RCC 7860 (cell line): ENCODE results near the gene OSBPL10.
"Not testable (repeated sequence)": the region's sequence is repeated elsewhere in the genome, so short reads cannot be mapped to it uniquely, and the experiment has no call there.

Experiments
- DNase-seq: peaks from one replicate; pipeline ENCODE4 v3.0.0-alpha.2; 2015; ENCODE audit warnings: low spot score
- FAIRE-seq: peaks from 2 replicates; lab custom pipeline; 2012; peaks lifted over from hg19 to GRCh38; lab: Jason Lieb, UNC

The OSBPL10 gene

DNA sequence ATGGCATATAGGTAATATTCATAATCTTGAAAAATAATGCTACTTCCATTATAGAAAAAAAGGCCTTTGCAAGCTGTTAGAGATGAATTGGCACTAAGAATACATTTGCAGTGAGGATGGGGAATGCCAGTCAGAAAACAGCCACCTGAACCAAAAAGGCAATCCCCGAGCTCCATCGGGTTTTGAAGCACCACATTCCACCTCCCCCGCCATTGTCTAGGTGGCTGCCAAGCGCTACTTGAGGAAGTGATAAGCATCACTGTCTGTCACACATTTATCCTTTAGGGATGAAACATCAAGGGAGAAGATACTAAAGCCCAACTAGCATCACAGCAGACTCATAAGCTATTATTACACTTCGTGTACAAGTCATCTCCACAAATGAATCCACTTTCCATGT, 112.8 kb downstream of the OSBPL10 start:
- DNase-seq, result no peak
- FAIRE-seq, result no peak

DNA sequence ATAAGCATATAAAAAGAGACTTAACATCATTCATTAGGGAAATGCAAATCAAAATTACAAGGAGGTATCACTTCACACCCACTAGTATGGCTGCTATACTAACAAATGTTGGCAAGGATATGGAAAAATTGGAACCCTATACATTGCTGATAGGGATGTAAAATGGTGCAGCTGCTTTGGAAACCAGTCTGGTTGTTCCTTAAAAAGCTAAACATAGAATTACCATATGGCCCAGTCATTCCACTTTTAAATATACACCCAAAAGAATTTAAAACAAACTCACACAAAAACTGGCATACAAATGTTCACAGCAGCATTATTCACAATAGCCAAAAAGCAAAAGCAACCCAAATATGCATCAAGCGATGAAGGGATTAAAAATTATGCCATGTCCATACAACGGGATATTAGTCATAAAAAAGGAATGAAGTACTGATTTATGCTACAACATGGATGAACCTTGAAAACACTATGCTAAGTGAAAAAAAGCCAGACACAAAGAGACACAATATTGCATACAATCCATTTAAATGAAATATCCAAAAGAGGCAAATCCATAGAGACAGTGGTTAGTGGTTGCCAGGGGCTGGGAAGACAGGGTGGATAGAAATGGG, 118.3 kb downstream of the OSBPL10 start:
- no peak for FAIRE-seq
- DNase-seq, result no peak

DNA sequence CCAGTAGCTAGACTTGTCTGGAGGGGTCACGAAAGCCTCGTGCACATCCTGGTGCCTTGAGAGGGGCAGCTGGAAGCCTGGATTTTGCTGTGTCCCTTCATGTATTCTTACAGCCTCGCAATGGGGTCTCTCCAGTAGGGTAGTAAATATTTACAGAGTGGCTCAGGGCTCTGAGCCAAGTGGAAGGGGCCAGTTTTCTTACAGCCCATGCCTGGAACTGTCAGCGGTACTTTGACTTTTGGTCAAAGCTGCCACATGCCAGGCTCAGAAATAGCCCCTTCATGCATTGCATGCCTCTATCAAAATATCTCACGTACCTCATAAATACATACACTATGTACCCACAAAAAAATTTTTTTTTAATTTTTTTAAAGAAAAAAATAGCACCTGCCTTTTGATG, 119.2 kb downstream of the OSBPL10 start:
- no peak for FAIRE-seq
- no peak for DNase-seq

DNA sequence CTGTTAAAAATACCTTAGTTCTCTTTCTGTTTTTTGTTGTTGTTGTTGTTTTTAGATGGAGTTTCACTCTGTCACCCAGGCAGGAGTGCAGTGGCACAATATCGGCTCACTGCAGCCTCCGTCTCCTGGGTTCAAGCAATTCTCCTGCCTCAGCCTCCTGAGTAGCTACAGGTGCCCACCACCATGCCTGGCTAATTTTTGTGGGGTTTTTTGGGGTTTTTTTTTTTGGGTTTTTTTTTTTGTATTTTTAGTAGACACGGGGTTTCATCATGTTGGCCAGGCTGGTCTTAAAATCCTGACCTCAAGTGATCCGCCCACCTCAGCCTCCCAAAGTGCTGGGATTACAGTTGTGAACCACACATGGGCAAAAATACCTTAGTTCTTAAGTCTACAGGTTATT, 120.4 kb downstream of the OSBPL10 start:
- not testable (repeated sequence) for FAIRE-seq, DNase-seq

DNA sequence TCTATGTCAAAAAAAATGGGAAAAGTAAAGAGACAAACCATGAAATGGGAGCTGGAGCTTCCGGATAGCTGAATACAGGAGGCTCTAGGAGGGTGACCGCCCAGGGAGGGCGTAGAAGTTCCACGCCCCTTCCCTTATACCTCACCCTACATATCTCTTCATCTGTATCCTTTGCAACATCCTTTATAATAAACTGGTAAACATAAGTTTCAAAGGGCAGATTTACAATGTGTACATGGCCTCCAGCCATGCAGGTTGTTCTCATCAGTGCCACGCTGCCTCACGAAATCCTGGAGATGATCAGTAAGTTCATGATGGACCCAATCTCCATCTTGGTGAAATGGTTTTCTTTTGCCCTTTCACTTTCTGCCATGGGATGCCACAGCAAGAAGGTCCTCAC, 121.8 kb downstream of the OSBPL10 start:
- DNase-seq, result no peak
- no peak for FAIRE-seq

DNA sequence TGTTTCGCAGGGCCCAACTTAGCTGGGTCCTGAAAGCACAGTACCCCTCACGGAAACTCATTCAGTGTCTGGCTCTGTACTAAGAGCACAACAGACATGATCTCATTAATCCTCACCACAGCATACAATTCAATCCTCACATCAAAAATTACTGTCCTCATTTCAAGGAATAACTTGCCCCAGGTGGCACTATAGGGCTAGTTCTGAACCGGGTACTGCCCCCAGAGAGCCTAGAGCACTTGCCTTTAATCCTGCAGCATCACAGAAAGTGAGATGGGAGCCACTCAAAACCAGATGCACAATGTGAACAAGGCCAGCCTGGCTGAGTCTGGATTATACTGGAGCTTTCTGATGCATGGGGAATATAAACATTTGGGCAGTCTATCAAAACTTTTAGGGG, 122.6 kb downstream of the OSBPL10 start:
- FAIRE-seq, result no peak
- DNase-seq, result no peak

DNA sequence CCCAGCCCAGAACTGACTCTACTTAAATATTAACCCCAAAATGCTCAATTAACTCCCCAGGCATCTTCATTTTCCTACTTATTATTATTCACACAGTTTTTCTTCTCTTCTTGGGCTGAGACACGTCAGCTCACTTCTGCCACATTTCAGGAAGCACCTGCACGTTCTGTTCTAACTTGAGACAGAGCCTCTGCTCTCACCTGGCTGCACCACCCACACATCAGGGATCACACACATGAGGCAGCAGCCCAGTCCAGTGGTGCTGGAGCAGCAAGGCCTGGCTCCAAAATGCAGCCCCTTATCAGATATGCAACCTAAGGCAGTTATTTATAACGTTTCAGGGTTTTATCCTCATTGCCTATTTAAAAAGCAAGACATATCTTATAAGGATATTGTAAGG, 127.5 kb downstream of the OSBPL10 start:
- DNase-seq (no peak), FAIRE-seq (no peak)

DNA sequence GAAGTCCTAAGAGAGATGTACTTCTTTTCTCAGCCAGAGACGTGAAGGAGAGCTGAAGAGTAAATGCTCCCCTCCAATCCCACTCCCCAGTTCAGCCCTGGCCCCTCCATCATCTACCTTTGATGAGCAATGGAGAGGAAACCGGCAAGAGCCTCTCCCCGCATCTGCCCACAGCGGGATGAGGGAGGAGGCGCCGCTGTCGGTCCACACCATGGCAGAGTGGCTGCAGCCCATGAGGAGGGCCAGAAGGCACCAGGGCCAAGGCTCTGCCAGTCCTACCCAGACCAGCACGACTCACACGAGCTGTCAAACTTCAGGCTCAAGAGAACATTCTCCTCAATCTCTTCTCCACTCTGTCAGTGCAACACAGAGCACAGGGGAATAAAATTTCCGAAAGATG, 129.8 kb downstream of the OSBPL10 start:
- FAIRE-seq, result no peak

DNA sequence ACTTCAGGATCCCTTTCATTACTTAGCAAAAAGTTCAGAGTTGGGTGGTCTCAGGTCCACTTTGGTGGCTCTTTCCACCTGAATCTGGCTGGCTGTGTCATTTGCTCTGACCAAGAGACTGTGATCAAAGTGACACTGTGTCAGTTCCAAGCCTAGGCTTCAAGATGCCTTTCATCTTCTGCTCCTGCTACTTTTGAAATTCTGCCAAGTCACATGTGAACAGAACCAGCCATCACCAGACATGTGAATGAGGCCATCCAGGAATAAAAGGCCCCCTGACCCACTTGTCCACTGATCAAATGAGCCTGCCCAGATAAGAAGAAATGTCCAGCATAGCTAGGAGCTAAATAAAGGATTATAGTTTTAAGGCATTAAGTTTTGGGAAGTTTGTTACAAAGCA, 132.2 kb downstream of the OSBPL10 start:
- no peak for DNase-seq
- FAIRE-seq, result no peak

More for the DNA sequence above, 129.8 kb downstream of the OSBPL10 start:
- no peak for DNase-seq

DNA sequence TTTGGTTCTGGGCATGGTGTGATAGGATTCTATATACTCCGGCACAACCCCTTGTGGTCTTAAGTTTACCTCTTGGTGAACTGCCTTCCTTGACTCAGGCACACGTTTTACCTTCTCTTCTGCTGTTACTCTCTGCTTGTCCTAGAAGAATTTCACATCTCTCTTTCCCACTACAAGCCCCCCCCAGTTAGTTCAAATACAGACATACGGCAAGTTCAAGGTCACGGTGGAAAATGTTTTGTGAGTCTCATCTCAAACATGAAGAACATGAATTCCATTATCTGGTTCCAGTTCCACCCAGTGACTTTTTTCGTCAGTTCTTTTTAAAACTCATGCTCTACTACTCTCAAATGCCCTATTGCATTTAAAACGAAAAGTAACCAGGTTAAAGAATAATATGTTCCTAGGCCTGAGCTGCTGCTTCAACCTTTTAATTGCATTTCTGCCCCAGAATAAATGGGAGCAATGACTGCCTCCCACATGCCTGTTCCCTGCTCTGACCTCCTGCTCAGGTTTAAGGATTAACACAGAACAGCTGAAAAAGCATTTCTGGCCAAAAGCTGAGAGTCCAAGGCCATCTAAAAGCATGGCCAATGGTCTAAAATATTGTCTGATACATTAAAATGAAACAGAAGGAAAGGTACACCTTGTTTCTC, 132.8 kb downstream of the OSBPL10 start:
- FAIRE-seq, result no peak
- DNase-seq, result no peak

DNA sequence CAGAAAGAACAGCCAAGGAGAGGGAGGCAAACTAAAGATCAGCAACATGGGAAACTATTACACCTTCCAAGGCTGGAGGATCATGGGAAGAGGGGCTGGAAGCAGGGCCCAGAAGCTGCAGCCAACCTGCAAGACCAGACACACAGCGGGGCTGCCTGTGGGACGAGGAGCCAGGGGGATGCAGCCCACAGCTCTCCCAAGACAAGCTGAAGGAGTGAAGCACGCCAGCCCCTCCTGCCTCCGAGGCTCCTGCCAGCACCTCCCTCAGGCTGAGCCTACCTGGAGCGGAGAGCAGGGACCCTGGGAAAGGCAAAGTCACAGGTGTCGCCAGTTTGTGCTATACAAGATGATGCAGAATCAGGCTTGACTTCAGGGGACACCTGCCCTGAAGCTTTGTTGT, 133.3 kb downstream of the OSBPL10 start:
- DNase-seq (no peak), FAIRE-seq (no peak)

DNA sequence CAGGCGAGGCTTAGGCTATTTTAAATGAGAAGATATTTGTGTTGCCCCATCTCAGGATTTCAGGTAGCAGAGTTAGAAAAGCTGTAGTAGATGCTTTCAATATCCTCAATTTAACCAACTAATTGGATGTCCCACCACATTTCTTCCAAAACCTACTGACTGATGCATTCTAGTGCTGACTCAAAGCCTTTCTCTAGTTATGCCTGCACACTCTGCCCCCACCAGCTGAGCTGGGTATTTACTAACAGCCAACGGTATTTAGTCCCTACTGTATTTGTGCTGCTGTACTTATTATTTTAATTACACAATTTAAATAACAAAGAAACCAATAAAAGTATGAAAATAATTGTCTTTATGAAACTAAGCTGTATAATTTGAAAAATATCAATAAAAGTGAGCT, 139.5 kb downstream of the OSBPL10 start:
- FAIRE-seq (no peak), DNase-seq (no peak)

DNA sequence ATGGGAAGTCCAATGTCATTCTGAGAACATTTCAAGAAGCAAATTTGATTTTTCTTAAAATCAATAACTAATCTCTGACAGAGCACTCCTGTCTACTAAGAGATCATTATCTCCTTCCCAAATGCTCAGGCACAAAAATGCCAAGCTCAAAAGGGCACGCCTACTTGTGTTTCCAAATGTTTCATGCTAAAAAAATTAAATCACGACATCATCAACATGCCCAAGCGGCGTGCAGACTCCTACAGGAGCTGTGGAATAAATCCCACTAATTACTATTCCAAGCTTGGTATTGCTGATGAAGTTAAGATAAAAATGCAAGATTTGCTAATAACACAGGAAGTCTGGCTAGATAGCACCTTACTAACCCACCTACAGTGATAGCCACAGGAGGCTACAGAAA, 140.8 kb downstream of the OSBPL10 start:
- no peak for DNase-seq

DNA sequence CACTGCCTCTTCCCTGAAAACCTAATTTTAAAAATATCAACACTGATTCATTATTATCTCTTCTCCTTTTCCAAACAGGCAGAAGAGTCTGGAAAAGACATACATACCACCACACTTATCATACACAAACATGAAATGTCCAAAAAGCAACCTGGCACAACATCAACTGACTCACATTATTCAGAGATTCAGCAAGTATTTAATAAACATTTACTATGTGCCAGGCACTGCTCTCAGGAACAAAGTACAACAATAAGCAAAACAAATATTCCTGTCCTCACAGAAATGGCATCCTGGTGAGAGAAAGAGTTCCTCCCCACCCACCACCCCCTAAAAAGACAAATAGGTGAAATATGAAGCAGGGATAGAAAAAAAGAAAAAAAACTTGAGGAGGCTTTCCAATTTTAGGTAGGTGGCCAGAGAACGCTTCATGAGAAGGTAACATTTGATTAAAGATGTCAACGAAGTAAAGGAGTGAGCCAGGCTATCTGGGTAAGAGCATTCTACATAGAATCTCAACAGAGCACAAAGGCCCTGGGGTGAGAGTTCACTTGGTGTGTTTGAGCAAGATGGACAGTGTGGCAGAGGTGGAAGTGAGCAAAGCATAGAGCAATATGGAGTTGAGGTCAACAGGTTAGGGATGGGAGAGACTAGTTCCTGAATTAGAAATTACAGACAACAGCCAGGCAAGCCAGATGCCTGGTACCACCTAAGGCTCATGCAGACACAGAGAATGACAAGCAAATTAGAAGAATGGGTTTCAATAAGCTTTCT, 141.7 kb downstream of the OSBPL10 start:
- FAIRE-seq, result no peak

More for the DNA sequence above, 140.8 kb downstream of the OSBPL10 start:
- no peak for FAIRE-seq

DNA sequence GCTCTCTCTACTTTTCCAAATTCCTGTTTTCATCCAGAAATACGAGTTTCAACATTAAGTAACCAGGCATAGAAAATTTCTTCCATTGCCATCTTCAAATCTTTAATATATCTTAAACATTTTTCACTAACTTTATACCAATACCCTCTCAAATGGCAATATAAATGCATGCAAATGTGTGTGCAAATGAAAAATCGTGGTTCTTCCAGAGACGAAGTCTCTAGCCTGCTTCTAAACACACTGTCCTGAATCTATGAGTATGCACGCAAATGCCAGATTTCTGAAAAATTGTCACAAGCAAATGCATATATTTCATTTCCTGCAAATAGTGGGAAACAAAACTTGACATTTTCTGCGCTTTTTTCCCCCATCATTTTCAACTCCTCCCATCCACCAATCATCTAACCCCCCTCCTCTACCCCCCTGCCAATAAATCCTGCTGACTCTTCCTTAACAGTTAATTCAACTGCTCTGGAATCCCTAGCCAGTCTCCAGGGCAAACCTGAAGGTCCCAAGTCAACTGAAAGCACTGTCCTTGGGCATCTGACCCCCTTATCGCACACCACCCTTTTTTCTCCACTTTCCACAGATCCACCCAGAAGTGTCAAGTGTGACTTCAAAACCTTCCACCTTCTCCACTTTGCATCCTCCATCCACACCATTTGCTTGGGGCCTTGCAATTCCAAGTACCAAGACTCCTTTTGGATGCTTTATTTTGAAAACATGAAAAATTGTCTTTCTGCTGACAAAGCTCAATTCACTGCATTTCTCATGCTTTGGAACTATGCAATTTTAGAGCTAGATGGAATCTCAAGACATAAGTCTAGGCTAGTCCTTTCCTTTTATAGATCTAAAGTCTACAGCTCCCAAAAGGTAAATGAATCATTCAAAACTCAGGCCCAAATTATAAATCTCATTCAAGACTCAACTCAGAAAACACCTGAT, 144.7 kb downstream of the OSBPL10 start:
- no peak for DNase-seq
- FAIRE-seq, result no peak

More for the DNA sequence above, 141.7 kb downstream of the OSBPL10 start:
- no peak for DNase-seq

DNA sequence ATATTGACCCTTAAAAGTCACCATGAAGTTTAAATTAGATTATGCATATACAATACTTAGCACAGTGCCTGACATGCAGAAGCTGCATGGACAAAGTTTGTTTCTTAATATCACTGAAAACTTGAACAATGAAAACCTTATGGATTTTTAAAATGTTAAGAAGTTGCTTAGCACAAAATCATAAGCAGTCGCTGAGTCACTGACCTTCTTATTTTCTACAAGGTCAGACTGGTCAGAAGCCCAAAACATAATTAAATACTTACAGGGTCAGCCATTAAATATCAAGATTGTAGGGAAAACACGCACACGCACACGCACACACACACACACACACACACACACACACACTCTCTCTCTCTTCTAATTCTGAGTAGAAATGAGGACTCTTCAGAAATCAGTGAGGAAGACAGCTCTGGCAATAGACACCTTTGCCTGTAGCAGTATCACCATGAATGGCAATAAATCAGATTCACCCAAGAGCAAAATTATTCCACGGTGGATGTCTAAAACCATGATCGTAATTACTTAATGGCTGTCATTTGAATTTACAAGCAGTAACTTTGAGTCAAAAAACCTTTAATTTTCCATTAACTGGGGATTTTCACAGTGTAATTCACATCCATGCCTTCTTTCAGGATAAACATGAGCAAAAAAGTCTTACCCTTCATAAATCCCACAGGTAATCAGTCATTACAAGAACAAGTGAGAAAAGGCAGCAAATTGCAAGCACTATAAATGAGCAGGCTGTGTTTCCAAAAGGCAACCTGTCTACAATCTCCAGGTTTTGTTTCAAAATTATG, 147.5 kb downstream of the OSBPL10 start:
- FAIRE-seq (no peak), DNase-seq (no peak)

DNA sequence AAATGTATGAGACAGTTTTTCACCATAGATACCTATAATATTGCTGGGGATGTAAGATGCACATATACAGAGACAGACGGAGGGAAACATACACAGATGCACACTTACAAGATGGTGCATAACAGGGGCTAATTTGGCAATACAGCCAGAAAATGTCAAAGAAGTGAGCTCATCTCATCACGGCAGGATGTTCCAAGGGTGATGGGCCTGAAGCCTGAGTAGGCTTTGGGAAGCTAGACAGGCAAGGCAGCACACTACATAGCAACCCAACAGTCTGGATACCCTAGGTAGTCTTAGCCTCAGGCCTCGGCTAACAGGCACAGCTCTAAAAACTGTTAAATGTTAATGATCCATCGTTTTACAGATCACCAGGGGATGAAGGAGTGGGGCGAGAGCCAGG, 148.5 kb downstream of the OSBPL10 start:
- FAIRE-seq (no peak), DNase-seq (no peak)

DNA sequence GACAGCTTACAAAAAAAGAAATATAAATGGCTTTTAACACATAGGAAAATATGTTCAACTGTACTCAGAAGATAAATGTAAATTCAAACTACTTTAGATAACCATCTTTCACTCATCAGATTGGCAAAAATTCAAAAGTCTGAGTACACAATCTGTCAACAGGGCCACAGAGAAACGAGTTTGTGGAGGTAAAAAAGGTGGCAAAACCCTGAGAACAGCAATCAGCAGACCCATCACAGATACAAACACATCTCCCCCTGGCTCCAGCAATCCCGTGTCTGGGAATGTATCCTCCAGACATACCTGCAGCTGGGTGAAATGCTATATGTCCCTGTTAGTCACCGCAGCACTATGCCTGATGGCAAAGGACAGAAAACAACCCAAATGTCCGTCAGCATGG, 149.5 kb downstream of the OSBPL10 start:
- FAIRE-seq, result no peak

DNA sequence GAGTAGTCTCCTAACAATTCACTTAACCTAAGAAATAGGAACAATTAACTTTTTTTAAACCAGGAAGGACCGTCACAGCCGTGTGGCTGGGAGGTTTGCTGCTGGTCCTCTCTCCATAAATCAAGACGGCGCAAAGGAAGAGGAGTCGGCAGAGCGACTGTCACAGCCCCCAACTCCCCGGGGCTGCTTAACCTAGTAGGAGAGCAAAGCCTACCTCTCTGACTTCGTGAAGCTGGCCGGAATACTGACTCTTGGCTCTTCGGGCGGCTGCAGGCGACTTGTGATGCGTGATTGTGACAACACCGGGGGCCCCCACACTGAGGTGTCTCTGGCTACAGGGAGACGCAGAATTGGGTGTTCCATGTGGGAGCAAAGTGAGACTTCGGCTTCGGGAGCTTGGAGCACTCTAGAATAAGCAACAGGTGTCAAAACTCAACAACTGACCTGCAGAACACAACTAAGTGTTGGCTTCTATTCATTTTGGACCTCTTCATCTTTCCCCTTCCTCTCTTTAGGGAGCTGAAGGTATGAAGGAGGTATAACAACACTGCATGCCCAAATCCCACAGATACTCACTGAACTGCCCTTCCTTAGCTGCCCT, 151.1 kb downstream of the OSBPL10 start:
- FAIRE-seq (no peak), DNase-seq (no peak)

More for the DNA sequence above, 149.5 kb downstream of the OSBPL10 start:
- DNase-seq, result no peak

DNA sequence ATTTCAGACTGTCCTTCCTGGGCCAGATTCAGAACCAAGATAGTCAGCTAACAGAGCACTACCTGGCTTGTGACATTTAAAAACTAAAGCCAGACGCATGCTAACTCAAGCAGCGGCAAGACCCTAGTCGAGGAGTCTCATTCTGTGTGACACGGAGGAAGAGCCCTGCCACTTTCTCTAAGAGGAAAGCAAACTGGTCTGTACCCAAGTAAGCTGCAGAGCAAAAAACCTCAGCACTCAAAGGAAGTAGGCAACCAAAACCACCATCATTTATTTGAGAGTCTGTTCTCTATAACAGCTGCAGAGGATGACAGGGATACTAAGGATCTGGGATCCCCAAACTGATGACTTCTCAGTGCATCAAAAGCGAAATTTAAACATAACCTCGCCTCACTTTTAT, 152.1 kb downstream of the OSBPL10 start:
- DNase-seq, result no peak
- FAIRE-seq, result no peak
